B cell (primary cell): ENCODE results near the gene MORN1. TPM values are rescaled to one million over a fixed set of nuclear protein-coding genes. Genes with fewer than 3 reads are reported as not detected.
A peak's percentile ranks its signal among the peaks of the same experiment; 100 is the strongest.

ENCODE experiments used
- ATAC-seq: fragments of 200-7000 bp; cut with Tn5 transposase; one replicate; pipeline ENCODE4 v1.10.0; 2021; ENCODE audit warnings: low read depth, mild to moderate bottlenecking, moderate number of reproducible peaks, moderate library complexity
- CTCF ChIA-PET: fragments of 350-600 bp; sonication (Branson Sonifier 250); formaldehyde crosslinking; loops from one replicate; lab custom pipeline; 2021; ENCODE audit warnings: antibody characterized with exemption, inconsistent platforms; lab: Charles Lee
- POLR2A ChIA-PET: fragments of 350-600 bp; sonication (Branson Sonifier 250); formaldehyde crosslinking; loops from one replicate; lab custom pipeline; 2021; ENCODE audit warnings: antibody characterized with exemption; lab: Charles Lee
- DNase-seq: peaks from one replicate; pipeline ENCODE4 v3.0.0; 2013
- H2AFZ ChIP-seq: 2 replicates; pipeline ENCODE4 v1.6.1; 2012; ENCODE audit warnings: mild to moderate bottlenecking, low read depth, low read length; ENCODE audit not compliant: insufficient read depth, poor library complexity, severe bottlenecking
- H3K27ac ChIP-seq, 2 donors: 1 replicate in 1 of 2; 2 replicates in 1 of 2; pipeline ENCODE4 v1.5.1; 2012 to 2013; ENCODE audit warnings: low read length in 2 of 2, mild to moderate bottlenecking in 2 of 2, moderate library complexity in 1 of 2
- H3K27me3 ChIP-seq, 4 experiments: fragments of 200-600 bp in 1 of 4; sonication (generic) in 1 of 4; replicated peaks in 1 of 4; 1 replicate in 2 of 4; 2 replicates in 2 of 4; pipeline versions ENCODE4 v1.6.1 to v1.7.0; 2013 to 2016; ENCODE audit warnings: low read length in 3 of 4, mild to moderate bottlenecking in 2 of 4, mixed read lengths in 1 of 4, moderate library complexity in 1 of 4; ENCODE audit not compliant: insufficient read depth in 4 of 4, control insufficient read depth in 3 of 4; ENCODE audit errors: control extremely low read depth in 1 of 4
- H3K36me3 ChIP-seq, 2 experiments: replicated peaks in 1 of 2; 1 replicate in 1 of 2; 2 replicates in 1 of 2; pipeline versions ENCODE4 v1.6.1 to v1.7.1; 2013; ENCODE audit warnings: low read length in 1 of 2; ENCODE audit not compliant: insufficient read depth in 2 of 2, control insufficient read depth in 1 of 2; ENCODE audit errors: control extremely low read depth in 1 of 2, extremely low read depth in 1 of 2
- H3K4me1 ChIP-seq, 2 donors: fragments of 200-600 bp in 1 of 2; sonication (generic) in 1 of 2; 1 replicate in 1 of 2; 2 replicates in 1 of 2; pipeline versions ENCODE4 v1.5.1 to v1.6.1; 2013 to 2017; ENCODE audit warnings: low read length in 2 of 2; ENCODE audit not compliant: control insufficient read depth in 2 of 2, insufficient read depth in 2 of 2
- H3K4me2 ChIP-seq: replicated peaks from 2 replicates; pipeline ENCODE3; 2012; ENCODE audit warnings: mild to moderate bottlenecking, low read depth, low read length; ENCODE audit not compliant: poor library complexity, severe bottlenecking
- H3K4me3 ChIP-seq, 5 experiments: fragments of 200-600 bp in 1 of 5; sonication (generic) in 1 of 5; 1 replicate in 3 of 5; 2 replicates in 2 of 5; pipeline versions ENCODE4 v1.5.1 to v1.7.0; 2011 to 2016; ENCODE audit warnings: low read length in 4 of 5, mild to moderate bottlenecking in 4 of 5, low read depth in 2 of 5, control low read depth in 1 of 5, moderate library complexity in 1 of 5; ENCODE audit not compliant: insufficient read depth in 1 of 5; ENCODE audit errors: control extremely low read depth in 1 of 5, extremely low read depth in 1 of 5
- H3K79me2 ChIP-seq: fragments of 200-600 bp; sonication (generic); one replicate; pipeline ENCODE4 v1.6.0; 2016; ENCODE audit warnings: low read length; ENCODE audit not compliant: control insufficient read depth, insufficient read depth
- H3K9ac ChIP-seq: fragments of 200-600 bp; sonication (generic); 2 replicates; pipeline ENCODE4 v1.6.1; 2017; ENCODE audit warnings: mild to moderate bottlenecking, low read length, moderate library complexity
- H3K9me3 ChIP-seq, 3 donors: one replicate each; pipeline versions ENCODE4 v1.6.1 to v1.7.1; 2013; ENCODE audit warnings: low read length in 2 of 3; ENCODE audit not compliant: control insufficient read depth in 2 of 3, insufficient read depth in 1 of 3; ENCODE audit errors: control extremely low read depth in 1 of 3
- H4K20me1 ChIP-seq: 2 replicates; pipeline ENCODE4 v1.6.0; 2012; ENCODE audit warnings: mild to moderate bottlenecking, low read length; ENCODE audit not compliant: insufficient read depth, control insufficient read depth, poor library complexity, severe bottlenecking
- H3K27ac Mint-ChIP-seq: one replicate; pipeline ENCODE4 v1.8.0; 2021; ENCODE audit warnings: mixed read lengths
- H3K27me3 Mint-ChIP-seq: one replicate; pipeline ENCODE4 v1.8.0; 2021; ENCODE audit warnings: mixed read lengths
- H3K4me1 Mint-ChIP-seq: one replicate; pipeline ENCODE4 v1.8.0; 2021; ENCODE audit warnings: mixed read lengths
- H3K4me3 Mint-ChIP-seq: one replicate; pipeline ENCODE4 v1.8.0; 2021; ENCODE audit warnings: mixed read lengths
- H3K9me3 Mint-ChIP-seq: one replicate; pipeline ENCODE4 v1.8.0; 2022; ENCODE audit warnings: mixed read lengths; ENCODE audit not compliant: insufficient read depth
- EZH2 ChIP-seq: IDR thresholded peaks from 2 replicates; pipeline ENCODE4 v1.6.1; 2012; ENCODE audit warnings: borderline replicate concordance, low read depth, mild to moderate bottlenecking, moderate library complexity, low read length; ENCODE audit not compliant: insufficient read depth, poor library complexity, severe bottlenecking
- WGBS: methylation state at CpG from one replicate; pipeline ENCODE4 v1.1.5; 2013; ENCODE audit warnings: missing lambda C conversion rate; ENCODE audit not compliant: insufficient coverage; 5-methylcytosine and 5-hydroxymethylcytosine counted together
- intact Hi-C: fragments of 100-400 bp; cut with micrococcal nuclease; formaldehyde crosslinking; loops from one replicate; pipeline ENCODE4 v1.10.0; 2022
- polyA plus RNA-seq: library from polyadenylated mRNA; depleted of rRNA; stranded (reverse); fragments of >200 nt; gene quantifications from 2 replicates; pipeline ENCODE4 v1.2.3, GENCODE V29; 2012
- total RNA-seq, 2 donors: library from RNA; stranded (reverse); fragments of 120-200 nt in 1 of 2; gene quantifications; 1 replicate in 1 of 2; 2 replicates in 1 of 2; pipeline versions ENCODE4 v1.2.3 to v1.2.4, GENCODE V29; 2013 to 2022
- TF ChIP-seq, protein P1 (sequence below): fragments of 200-600 bp; IDR thresholded peaks from one replicate; pipeline ENCODE4 v1.8.0; 2022; ENCODE audit warnings: antibody characterized with exemption, mild to moderate bottlenecking

MORN1 gene
- total and polyA plus RNA-seq, 2 donors (not counting 1 experiment from before 2014, with no cell fraction given) = 10.2 to 32.6 TPM

DNA sequence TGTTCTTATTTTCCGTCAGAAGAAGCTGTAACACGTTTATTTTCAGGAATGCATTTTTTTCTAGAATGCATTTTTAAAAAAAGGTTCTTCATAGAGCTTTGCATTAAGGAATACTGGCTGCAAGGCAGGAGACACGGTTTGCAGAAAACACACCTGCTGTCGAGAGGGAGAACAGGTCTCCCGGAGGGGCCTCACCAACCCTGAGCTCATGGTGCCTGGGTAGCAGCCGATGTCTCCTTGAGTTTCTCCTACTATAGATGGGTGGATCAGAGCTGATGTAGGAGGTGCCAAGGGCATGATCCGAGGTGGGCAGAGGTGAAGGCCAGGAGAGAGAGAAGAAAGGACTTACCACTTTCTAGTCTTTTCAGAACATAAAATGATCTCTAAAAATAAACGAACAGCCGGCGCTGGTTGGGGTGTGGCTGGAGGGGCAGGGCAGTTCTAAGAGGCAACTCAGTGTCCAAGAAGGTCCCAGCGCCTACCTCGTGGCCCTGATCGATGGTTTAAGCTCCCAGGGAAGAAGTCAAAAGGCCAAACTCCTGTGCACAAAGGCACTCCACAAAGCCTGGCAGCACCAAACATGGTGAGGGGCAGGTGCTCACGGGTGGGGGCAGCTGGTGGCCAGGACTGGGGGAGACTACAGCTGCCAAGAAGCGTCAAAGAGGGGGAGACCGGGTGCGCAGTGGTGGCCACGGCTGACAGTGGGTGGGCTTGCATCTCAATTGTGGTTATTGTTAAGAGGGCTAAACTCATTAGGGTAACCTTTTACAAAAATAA is 12.2 kb downstream of the MORN1 start:
- Histone ChIP-seq H3K9me3 (peaks cover 0 to 13% (median 2%) of the 10 kb centered on the region in 3 donors), H3K27ac (peak overlapping the region; percentile 18 to 57), H2AFZ (peak overlapping the region; percentile 35), H3K4me3 (no peak overlapping the region), H3K4me2 (peak overlapping the region; percentile 47), H3K9ac (no peak overlapping the region), H3K27me3 (no peaks in the 10 kb centered on the region), H3K36me3 (no peaks in the 10 kb centered on the region), H4K20me1 (no peaks in the 10 kb centered on the region), H3K4me1 (peaks cover 33 to 49% of the 10 kb centered on the region in 2 donors), H3K79me2 (no peaks in the 10 kb centered on the region)
- no peaks in the 10 kb centered on the region for H3K9me3 Mint-ChIP-seq
- 91% methylated on average over 6 of the region's 18 CpGs for WGBS
- peak overlapping the region; percentile 81 for H3K27ac Mint-ChIP-seq
- H3K4me3 Mint-ChIP-seq = peak overlapping the region; percentile 59
- intact Hi-C loops = no loop called here
- ChIA-PET POLR2A (no interaction called here), CTCF (interaction anchor here (1.2 to 12.5 kb wide), 5 partner anchors 13 to 185 kb away, joined by 3 to 295 read pairs (median 19); partner anchors contain the start of genes FAAP20, MORN1, RER1 and SKI)
- H3K27me3 Mint-ChIP-seq = no peaks in the 10 kb centered on the region
- peaks cover 31% of the 10 kb centered on the region for H3K4me1 Mint-ChIP-seq
- ATAC-seq = no peak
- TF ChIP-seq EZH2 = no peak
- TF ChIP-seq, protein P1, sequence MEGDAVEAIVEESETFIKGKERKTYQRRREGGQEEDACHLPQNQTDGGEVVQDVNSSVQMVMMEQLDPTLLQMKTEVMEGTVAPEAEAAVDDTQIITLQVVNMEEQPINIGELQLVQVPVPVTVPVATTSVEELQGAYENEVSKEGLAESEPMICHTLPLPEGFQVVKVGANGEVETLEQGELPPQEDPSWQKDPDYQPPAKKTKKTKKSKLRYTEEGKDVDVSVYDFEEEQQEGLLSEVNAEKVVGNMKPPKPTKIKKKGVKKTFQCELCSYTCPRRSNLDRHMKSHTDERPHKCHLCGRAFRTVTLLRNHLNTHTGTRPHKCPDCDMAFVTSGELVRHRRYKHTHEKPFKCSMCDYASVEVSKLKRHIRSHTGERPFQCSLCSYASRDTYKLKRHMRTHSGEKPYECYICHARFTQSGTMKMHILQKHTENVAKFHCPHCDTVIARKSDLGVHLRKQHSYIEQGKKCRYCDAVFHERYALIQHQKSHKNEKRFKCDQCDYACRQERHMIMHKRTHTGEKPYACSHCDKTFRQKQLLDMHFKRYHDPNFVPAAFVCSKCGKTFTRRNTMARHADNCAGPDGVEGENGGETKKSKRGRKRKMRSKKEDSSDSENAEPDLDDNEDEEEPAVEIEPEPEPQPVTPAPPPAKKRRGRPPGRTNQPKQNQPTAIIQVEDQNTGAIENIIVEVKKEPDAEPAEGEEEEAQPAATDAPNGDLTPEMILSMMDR = no peak
- DNase-seq = no peak

DNA sequence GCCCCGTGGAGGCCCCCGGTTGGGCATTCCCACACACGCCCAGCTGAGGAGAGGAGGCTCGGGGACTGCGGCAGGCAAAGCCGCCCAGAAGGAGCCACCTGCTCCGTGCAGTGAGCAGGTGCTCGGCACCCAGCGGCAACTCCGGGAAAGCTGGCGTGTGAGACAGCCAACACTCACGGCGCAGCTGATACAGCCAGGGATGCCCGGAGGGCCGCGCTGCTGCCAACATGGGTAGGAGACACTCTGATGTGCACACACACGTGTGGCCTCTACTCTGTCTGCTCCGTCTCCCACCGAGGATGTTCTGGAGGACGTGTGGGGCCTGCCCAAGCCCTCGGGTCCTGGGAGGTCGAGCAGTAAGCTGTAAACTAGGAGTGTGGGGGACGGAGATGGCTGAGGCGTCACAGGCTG is 12.9 kb downstream of the MORN1 start:
- POLR2A ChIA-PET = no interaction called here
- no peak for TF ChIP-seq EZH2
- TF ChIP-seq, protein P1 = no peak

More for the DNA sequence above, 12.9 kb downstream of the MORN1 start:
- no peak for DNase-seq
- Histone ChIP-seq H2AFZ (no peak overlapping the region), H3K36me3 (no peaks in the 10 kb centered on the region), H3K27ac (no peak overlapping the region), H3K4me1 (peaks cover 33 to 53% of the 10 kb centered on the region in 2 donors), H3K27me3 (no peaks in the 10 kb centered on the region), H3K79me2 (no peaks in the 10 kb centered on the region), H4K20me1 (no peaks in the 10 kb centered on the region), H3K4me2 (no peak overlapping the region), H3K4me3 (no peak overlapping the region), H3K9me3 (peaks cover 0 to 13% (median 2%) of the 10 kb centered on the region in 3 donors), H3K9ac (no peak overlapping the region)
- 92% methylated on average over 24 of the region's 24 CpGs for WGBS
- Mint-ChIP-seq H3K27me3 (no peaks in the 10 kb centered on the region), H3K4me1 (peaks cover 33% of the 10 kb centered on the region), H3K9me3 (no peaks in the 10 kb centered on the region), H3K27ac (no peak overlapping the region), H3K4me3 (no peak overlapping the region)
- no peak for ATAC-seq
- intact Hi-C loops = no loop called here
- CTCF ChIA-PET = interaction anchor here (1.3 to 12.5 kb wide), 2 partner anchors 13 to 184 kb away, joined by 3 to 295 read pairs; partner anchors contain the start of genes FAAP20, MORN1 and RER1
